ENCODE results near the gene SNRPB2. TPM values are rescaled to one million over a fixed set of nuclear protein-coding genes. Genes with fewer than 3 reads are reported as not detected.
A peak's percentile ranks its signal among the peaks of the same experiment; 100 is the strongest.

SNRPB2 gene
- 10 to 100 TPM; 18.0 to 42.0 (median 26.4) TPM for total RNA-seq

DNA sequence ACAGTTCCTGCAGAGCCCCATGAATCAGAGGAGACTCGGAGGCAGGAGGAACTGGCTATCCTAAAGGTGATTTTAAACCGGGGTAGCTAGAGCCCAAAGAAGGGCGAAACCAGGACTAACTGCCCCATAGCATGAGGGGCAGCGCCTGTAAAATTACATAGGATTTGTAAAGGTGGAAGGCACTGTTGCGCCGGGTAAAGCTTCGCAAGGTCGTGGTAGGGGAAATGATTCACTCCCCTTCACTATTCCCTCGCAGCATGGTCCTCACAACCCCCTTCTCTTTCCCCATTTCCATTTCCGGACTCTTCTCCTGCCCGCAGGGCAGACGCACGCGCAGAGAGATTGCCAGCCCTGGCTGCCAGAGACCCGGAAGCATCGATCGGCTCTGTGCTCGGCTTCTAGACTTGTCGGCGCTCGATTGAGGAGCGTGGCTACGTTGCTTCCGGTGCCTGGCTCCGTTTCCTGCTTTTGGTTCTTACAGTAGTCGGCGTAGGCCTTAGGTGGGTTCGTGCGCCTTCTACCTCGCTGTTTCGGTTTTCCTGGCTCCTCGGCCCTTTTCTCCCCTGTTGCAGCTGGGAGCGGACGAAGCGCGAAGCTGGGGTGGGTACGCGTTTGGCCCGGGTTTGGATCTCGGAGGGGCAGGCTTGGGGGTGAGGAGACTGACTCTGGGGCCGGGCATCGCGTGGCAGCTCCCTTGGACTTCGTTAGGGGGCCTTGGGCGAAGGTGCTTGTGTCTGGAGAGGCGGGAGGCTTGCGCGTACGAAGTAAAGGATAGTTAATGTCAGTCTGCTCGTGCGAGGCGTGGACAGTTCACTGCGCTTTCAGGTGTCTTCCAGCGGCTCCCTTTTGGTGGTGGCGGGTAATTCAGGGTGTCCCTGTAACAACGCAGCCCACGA is at the start of gene SNRPB2:
Gene SNRPB2, plus strand, starts transcription at position 462 of the 896 bp plus-strand sequence. CDS start 1,677 bp downstream, outside the sequence.
- 8 to 10% methylated on average over 40 to 42 of the region's 57 CpGs for WGBS, 2 donors
- DNase-seq, result peak; percentile 76
- Histone ChIP-seq H3K27ac (peak within 1 kb of the TSS; percentile 87 to 91 (median 88)), H3K27me3 (peaks cover 0 to 41% (median 0%) of the 10 kb centered on the region in 4 donors), H3K36me3 (peaks cover 0 to 31% (median 6%) of the 10 kb centered on the region in 3 donors), H3K9me3 (no peaks in the 10 kb centered on the region), H3K4me3 (peak within 1 kb of the TSS; percentile 78 to 91 (median 84)), H3K4me1 (peaks cover 0 to 28% (median 8%) of the 10 kb centered on the region in 3 donors)
- intact Hi-C loops (cut with DNase I), result no loop called here
- peak in 3 of 4 donors; percentile 23 to 73 (median 28) for TF ChIP-seq POLR2A (IDR thresholded peaks at IDR 0.05)
- TF ChIP-seq, protein P1, sequence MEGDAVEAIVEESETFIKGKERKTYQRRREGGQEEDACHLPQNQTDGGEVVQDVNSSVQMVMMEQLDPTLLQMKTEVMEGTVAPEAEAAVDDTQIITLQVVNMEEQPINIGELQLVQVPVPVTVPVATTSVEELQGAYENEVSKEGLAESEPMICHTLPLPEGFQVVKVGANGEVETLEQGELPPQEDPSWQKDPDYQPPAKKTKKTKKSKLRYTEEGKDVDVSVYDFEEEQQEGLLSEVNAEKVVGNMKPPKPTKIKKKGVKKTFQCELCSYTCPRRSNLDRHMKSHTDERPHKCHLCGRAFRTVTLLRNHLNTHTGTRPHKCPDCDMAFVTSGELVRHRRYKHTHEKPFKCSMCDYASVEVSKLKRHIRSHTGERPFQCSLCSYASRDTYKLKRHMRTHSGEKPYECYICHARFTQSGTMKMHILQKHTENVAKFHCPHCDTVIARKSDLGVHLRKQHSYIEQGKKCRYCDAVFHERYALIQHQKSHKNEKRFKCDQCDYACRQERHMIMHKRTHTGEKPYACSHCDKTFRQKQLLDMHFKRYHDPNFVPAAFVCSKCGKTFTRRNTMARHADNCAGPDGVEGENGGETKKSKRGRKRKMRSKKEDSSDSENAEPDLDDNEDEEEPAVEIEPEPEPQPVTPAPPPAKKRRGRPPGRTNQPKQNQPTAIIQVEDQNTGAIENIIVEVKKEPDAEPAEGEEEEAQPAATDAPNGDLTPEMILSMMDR (IDR thresholded peaks at IDR 0.05), result peak in 1 of 6 experiments; percentile 39

DNA sequence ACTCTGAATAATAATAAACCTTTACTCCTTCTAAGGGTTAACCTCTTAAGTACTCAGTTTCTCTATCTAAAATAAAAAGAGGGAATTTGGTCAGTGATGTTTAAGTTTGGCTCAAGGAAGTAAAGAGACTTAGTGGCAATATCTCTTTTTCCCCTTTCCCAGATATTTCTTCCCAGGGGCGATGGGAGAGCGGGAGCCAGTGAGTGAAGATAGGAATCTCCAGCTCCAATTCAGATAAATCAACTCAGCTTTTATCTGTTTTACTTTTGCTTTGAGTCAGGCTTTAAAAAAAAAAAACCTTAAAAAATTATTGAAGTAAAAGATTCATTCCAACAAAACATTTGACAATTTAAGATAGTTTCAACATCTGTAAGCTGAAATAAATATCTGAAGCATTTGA is 45.4 kb upstream of the SNRPB2 start:
- DNase-seq, result no peak
- H3K4me1 ChIP-seq, result no peaks in the 10 kb centered on the region
- H3K9me3 ChIP-seq, result no peaks in the 10 kb centered on the region
- no peaks in the 10 kb centered on the region for H3K27me3 ChIP-seq
- TF ChIP-seq, protein P1 (IDR thresholded peaks at IDR 0.05), result no peak
- TF ChIP-seq POLR2A (IDR thresholded peaks at IDR 0.05), result no peak
- H3K27ac ChIP-seq, result no peak overlapping the region
- no peaks in the 10 kb centered on the region for H3K36me3 ChIP-seq
- intact Hi-C loops (cut with DNase I), result no loop called here
- no peak overlapping the region for H3K4me3 ChIP-seq
- 76 to 94% methylated on average over 2 of the region's 2 CpGs for WGBS, 2 donors

DNA sequence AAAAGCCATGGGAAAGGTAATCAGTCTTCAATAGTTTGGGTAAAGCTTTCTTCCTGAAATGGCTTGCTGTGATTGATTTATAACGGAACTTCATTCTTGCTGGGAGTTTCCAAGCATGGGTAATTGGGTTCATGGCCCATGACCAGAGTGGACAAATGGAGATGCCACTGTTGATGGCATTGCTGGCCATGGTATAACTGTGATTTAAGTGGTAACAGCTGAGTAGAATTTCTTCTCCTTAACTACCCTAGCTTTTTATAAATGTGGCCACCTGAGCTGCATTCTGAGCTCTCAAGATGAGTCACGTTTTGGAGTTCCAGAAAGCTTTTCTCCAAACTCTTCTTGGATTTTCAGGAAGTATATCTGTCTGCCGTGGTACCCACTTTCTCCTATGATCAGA is 39.9 kb upstream of the SNRPB2 start:
- 61 to 68% methylated on average over 3 of the region's 3 CpGs for WGBS, 2 donors
- intact Hi-C loops (cut with DNase I), result no loop called here
- Histone ChIP-seq H3K4me3 (no peak overlapping the region), H3K36me3 (no peaks in the 10 kb centered on the region), H3K27ac (no peak overlapping the region), H3K4me1 (no peaks in the 10 kb centered on the region), H3K27me3 (no peaks in the 10 kb centered on the region), H3K9me3 (no peaks in the 10 kb centered on the region)
- DNase-seq, result no peak
- no peak for TF ChIP-seq POLR2A (IDR thresholded peaks at IDR 0.05)
- TF ChIP-seq, protein P1 (IDR thresholded peaks at IDR 0.05), result no peak

DNA sequence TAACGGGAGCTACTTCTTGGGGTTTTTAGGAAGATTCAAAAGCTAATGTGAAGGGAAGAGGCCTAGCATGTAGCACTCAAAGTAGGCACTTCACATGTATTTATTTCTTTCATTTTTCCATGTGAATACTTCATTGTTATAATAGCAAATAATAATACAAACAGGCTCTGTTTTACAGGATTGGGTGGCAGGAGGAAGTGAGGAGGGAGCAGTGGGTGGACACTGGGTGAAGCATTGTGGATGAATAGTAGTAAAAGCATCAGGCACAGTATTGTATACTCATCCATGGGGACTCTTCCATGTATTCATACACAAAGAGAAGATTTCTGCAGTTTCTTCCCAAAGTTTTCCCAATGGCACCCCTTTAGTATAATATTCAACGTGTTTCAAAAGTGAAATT is 38.4 kb upstream of the SNRPB2 start:
- H3K4me1 ChIP-seq, result no peaks in the 10 kb centered on the region
- 70 to 78% methylated on average over 2 of the region's 2 CpGs for WGBS, 2 donors
- no peaks in the 10 kb centered on the region for H3K36me3 ChIP-seq
- H3K27ac ChIP-seq, result no peak overlapping the region
- no peak for TF ChIP-seq POLR2A (IDR thresholded peaks at IDR 0.05)
- TF ChIP-seq, protein P1 (IDR thresholded peaks at IDR 0.05), result no peak
- H3K27me3 ChIP-seq, result no peaks in the 10 kb centered on the region
- H3K4me3 ChIP-seq, result no peak overlapping the region
- no peaks in the 10 kb centered on the region for H3K9me3 ChIP-seq
- no peak for DNase-seq
- intact Hi-C loops (cut with DNase I), result no loop called here

DNA sequence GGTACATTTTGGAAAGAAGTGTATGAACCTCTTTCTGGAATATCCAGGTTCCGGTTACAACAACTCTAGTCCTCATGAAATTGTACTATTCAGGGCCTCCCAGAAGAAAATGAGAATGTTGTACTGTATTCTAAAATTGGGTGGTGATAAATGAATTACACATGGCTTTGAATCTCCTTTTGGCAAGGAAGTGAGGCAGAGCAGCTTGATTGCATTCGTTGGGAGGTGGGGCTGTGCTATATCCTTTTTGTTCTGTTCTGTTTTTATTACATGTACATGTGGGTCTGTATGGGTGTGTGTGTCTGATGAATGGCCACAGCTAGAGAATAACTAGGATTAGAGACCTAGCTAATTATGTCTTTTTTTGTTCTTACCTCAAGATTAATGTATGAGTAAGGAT is 37.8 kb upstream of the SNRPB2 start:
- no peak for TF ChIP-seq POLR2A (IDR thresholded peaks at IDR 0.05)
- TF ChIP-seq, protein P1 (IDR thresholded peaks at IDR 0.05), result no peak
- no peak overlapping the region for H3K27ac ChIP-seq
- H3K27me3 ChIP-seq, result no peaks in the 10 kb centered on the region
- intact Hi-C loops (cut with DNase I), result no loop called here
- 32 to 38% methylated on average over 2 of the region's 2 CpGs for WGBS, 2 donors
- no peak overlapping the region for H3K4me3 ChIP-seq
- no peaks in the 10 kb centered on the region for H3K36me3 ChIP-seq
- no peaks in the 10 kb centered on the region for H3K9me3 ChIP-seq
- no peak for DNase-seq
- no peaks in the 10 kb centered on the region for H3K4me1 ChIP-seq
